PFSK-1 (cell line): Measurements from ENCODE around the gene TRIP10.

Experiments
- POLR2AphosphoS5 ChIP-seq: IDR thresholded peaks from 2 replicates; pipeline ENCODE4 v1.6.1; 2012; ENCODE audit warnings: low read depth, mild to moderate bottlenecking, control low read depth, low read length, moderate library complexity
- SIN3A ChIP-seq: IDR thresholded peaks from 2 replicates; pipeline ENCODE4 v1.6.1; 2012; ENCODE audit warnings: mild to moderate bottlenecking, low read length, moderate library complexity, borderline replicate concordance; ENCODE audit not compliant: insufficient read depth
- TAF1 ChIP-seq: IDR thresholded peaks from 2 replicates; pipeline ENCODE4 v1.6.1; 2012; ENCODE audit warnings: low read length, control low read depth, borderline replicate concordance; ENCODE audit not compliant: insufficient read depth

DNA sequence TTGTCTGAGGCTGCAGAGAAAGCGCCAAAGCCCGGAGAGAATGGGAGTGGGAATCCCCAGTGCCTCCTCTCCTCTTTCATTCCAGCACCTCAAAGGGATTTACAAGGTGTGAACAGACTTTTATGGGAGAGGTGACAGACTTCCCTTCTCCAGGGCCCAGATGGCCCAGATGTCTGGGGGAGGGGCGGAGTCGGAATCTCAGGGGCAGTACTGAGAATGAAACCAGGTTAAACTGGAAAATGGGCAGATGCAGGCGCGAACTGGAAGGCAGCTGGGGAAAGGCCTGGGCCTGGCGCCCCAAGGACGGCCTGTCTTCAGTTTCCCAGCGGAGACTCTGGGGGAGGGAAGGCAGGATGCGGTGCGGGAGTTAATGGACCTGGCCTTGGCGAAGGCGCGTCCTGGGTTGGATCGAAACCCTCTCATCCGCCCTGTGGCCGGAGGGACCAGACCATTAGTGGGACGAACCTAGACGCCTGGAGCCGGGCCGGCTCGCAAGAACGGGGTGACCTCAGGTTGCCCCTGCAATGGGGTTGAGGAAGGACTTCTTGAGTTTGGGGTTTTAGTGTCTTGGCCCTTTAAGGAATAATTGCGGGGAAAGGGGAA is 592 bp upstream of the TRIP10 start:
- TF ChIP-seq POLR2AphosphoS5, result no peak
- TF ChIP-seq TAF1, result no peak
- no peak for TF ChIP-seq SIN3A
